K562 (cell line): Measurements from ENCODE around the gene PLCB3. TPM values are rescaled to one million over a fixed set of nuclear protein-coding genes. Genes with fewer than 3 reads are reported as not detected.
A peak's percentile ranks its signal among the peaks of the same experiment; 100 is the strongest.

Source experiments
- ATAC-seq: fragments of 200-7000 bp; cut with Tn5 transposase; 3 replicates; pipeline ENCODE4 v1.9.1; 2020; ENCODE audit warnings: moderate library complexity
- BruUV-seq: library from RNA; stranded (reverse); fragments of 400-500 nt; replicated peaks from 2 replicates; lab custom pipeline; 2021; lab: Mats Ljungman, UMichigan
- CTCF ChIA-PET: fragments of 300-600 bp; formaldehyde crosslinking; extraction: SDS; loops from one replicate; lab custom pipeline; 2021; ENCODE audit warnings: low intra/inter-chr PET ratio; lab: Yijun Ruan, JAX
- POLR2A ChIA-PET: fragments of 300-600, 350-650 bp; sonication (Branson Sonifier 250); formaldehyde crosslinking; extraction: SDS; loops from one replicate; lab custom pipeline; 2021; ENCODE audit warnings: antibody characterized with exemption, inconsistent platforms; lab: Yijun Ruan, JAX
- DNase-seq, 4 experiments: peaks; one replicate each; pipeline versions ENCODE4 v3.0.0 to v3.0.0-alpha.2; 2011 to 2018; ENCODE audit warnings: low spot score in 3 of 4, mixed read lengths in 3 of 4; ENCODE audit errors: extremely low read depth in 1 of 4
- FAIRE-seq: peaks from 2 replicates; lab custom pipeline; 2011; peaks lifted over from hg19 to GRCh38; lab: Jason Lieb, UNC
- H2AFZ ChIP-seq: 2 replicates; pipeline ENCODE4 v1.6.0; 2011; ENCODE audit warnings: low read depth, low read length, control low read depth, inconsistent platforms
- H3K27ac ChIP-seq: fragments of 200-600 bp; 3 replicates; pipeline ENCODE4 v1.8.0; 2011; ENCODE audit warnings: low read depth, mild to moderate bottlenecking, control low read depth, inconsistent platforms, low read length, moderate library complexity, mixed read lengths; ENCODE audit errors: extremely low read depth
- H3K27me3 ChIP-seq, 2 experiments: fragments of 300-600 bp in 1 of 2; 2 replicates in 1 of 2; 3 replicates in 1 of 2; pipeline versions ENCODE4 v1.6.0 to v1.8.0; 2011; ENCODE audit warnings: inconsistent platforms in 2 of 2, low read length in 2 of 2, mild to moderate bottlenecking in 1 of 2, mixed read lengths in 1 of 2, moderate library complexity in 1 of 2; ENCODE audit not compliant: control insufficient read depth in 2 of 2, insufficient read depth in 2 of 2
- H3K36me3 ChIP-seq: fragments of 300-600 bp; 3 replicates; pipeline ENCODE4 v1.8.0; 2011; ENCODE audit warnings: mild to moderate bottlenecking, low read length, inconsistent platforms; ENCODE audit not compliant: control insufficient read depth, insufficient read depth
- H3K4me1 ChIP-seq, 2 experiments: fragments of 200-600 bp in 1 of 2; replicated peaks in 1 of 2; 2 replicates in 1 of 2; 3 replicates in 1 of 2; pipeline versions ENCODE4 v1.5.1 to v1.8.0; 2011; ENCODE audit warnings: inconsistent platforms in 2 of 2, low read length in 2 of 2, mild to moderate bottlenecking in 1 of 2, mixed read lengths in 1 of 2, moderate library complexity in 1 of 2; ENCODE audit not compliant: control insufficient read depth in 2 of 2, insufficient read depth in 2 of 2
- H3K4me2 ChIP-seq: 2 replicates; pipeline ENCODE4 v1.6.1; 2011; ENCODE audit warnings: low read length, control low read depth, inconsistent platforms, mixed read lengths; ENCODE audit not compliant: insufficient read depth
- H3K4me3 ChIP-seq: fragments of 200-600 bp; sonication (generic), shearing (Covaris generic); 2 replicates; pipeline ENCODE4 v1.5.1; 2016; ENCODE audit warnings: control low read depth, inconsistent platforms
- H3K79me2 ChIP-seq: fragments of 200-600 bp; 3 replicates; pipeline ENCODE4 v1.8.0; 2011; ENCODE audit warnings: low read length, inconsistent platforms; ENCODE audit not compliant: control insufficient read depth, insufficient read depth
- H3K9ac ChIP-seq, 2 experiments: 2 replicates each; pipeline versions ENCODE4 v1.6.0 to v1.6.1; 2011; ENCODE audit warnings: low read depth in 2 of 2, low read length in 2 of 2, control low read depth in 1 of 2, inconsistent platforms in 1 of 2, mild to moderate bottlenecking in 1 of 2, mixed read lengths in 1 of 2; ENCODE audit not compliant: insufficient read depth in 1 of 2
- H3K9me1 ChIP-seq: one replicate; pipeline ENCODE4 v1.6.0; 2011; ENCODE audit warnings: inconsistent platforms, mild to moderate bottlenecking, low read length, moderate library complexity; ENCODE audit not compliant: control insufficient read depth, insufficient read depth
- H3K9me3 ChIP-seq: replicated peaks from 2 replicates; pipeline ENCODE4 v1.5.1; 2011; ENCODE audit warnings: low read depth, low read length, inconsistent platforms; ENCODE audit not compliant: control insufficient read depth, insufficient read depth
- H4K20me1 ChIP-seq: replicated peaks from 2 replicates; pipeline ENCODE4 v1.6.1; 2011; ENCODE audit warnings: low read length, inconsistent platforms, mixed read lengths; ENCODE audit not compliant: control insufficient read depth, insufficient read depth
- ATF3 ChIP-seq, 2 experiments: fragments of 450-650 bp in 1 of 2; sonication (generic) in 1 of 2; formaldehyde crosslinking in 1 of 2; IDR thresholded peaks in 1 of 2; conservative IDR thresholded peaks in 1 of 2; 2 replicates each; pipeline versions ENCODE4 v1.6.1 to v1.8.1; 2016 to 2023; ENCODE audit warnings: mild to moderate bottlenecking in 2 of 2, moderate library complexity in 2 of 2, inconsistent platforms in 1 of 2, missing genetic modification reagents in 1 of 2
- JUND ChIP-seq, 2 experiments: IDR thresholded peaks; 2 replicates in 1 of 2; 3 replicates in 1 of 2; pipeline ENCODE4 v1.6.1; 2011; ENCODE audit warnings: borderline replicate concordance in 2 of 2, low read depth in 2 of 2, low read length in 2 of 2, improper control_type of control experiment in 1 of 2, missing biosample characterization in 1 of 2, missing genetic modification characterization in 1 of 2, missing genetic modification reagents in 1 of 2
- MAFF ChIP-seq: IDR thresholded peaks from 2 replicates; pipeline ENCODE4 v1.6.1; 2012; ENCODE audit warnings: low read length, improper control_type of control experiment
- MTF1 ChIP-seq: fragments of 250-450 bp; sonication (Bioruptor Pico); IDR thresholded peaks from 2 replicates; pipeline ENCODE4 v1.9.0; 2021; ENCODE audit warnings: moderate library complexity, mild to moderate bottlenecking, inconsistent platforms, borderline replicate concordance
- NFATC3 ChIP-seq: fragments of 450-650 bp; IDR thresholded peaks from 2 replicates; pipeline ENCODE4 v1.6.1; 2017; ENCODE audit warnings: mild to moderate bottlenecking
- RB1 ChIP-seq: fragments of 450-650 bp; IDR thresholded peaks from 2 replicates; pipeline ENCODE4 v1.6.1; 2017; ENCODE audit warnings: low read depth, mild to moderate bottlenecking
- RFX5 ChIP-seq: IDR thresholded peaks from 2 replicates; pipeline ENCODE4 v1.6.1; 2011; ENCODE audit warnings: low read depth, mild to moderate bottlenecking, improper control_type of control experiment, low read length
- RNF2 ChIP-seq: sonication (generic); IDR thresholded peaks from 2 replicates; pipeline ENCODE4 v1.6.1; 2016
- STAT6 ChIP-seq: sonication (generic); formaldehyde crosslinking; IDR thresholded peaks from 2 replicates; pipeline ENCODE4 v1.8.1; 2023; ENCODE audit warnings: mild to moderate bottlenecking, missing genetic modification reagents
- SUPT5H ChIP-seq: fragments of 450-650 bp; IDR thresholded peaks from 2 replicates; pipeline ENCODE4 v1.6.1; 2016
- ZBTB11 ChIP-seq, 3 experiments: fragments of 200-800 bp in 1 of 3; fragments of 250-450 bp in 1 of 3; fragments of 450-650 bp in 1 of 3; sonication (Bioruptor Pico) in 1 of 3; sonication (Bioruptor generic) in 1 of 3; formaldehyde crosslinking in 1 of 3; IDR thresholded peaks; 2 replicates each; pipeline versions ENCODE4 v1.6.1 to v1.8.0; 2016 to 2022; ENCODE audit warnings: mild to moderate bottlenecking in 2 of 3, missing genetic modification characterization in 2 of 3, missing compliant biosample characterization in 1 of 3, moderate library complexity in 1 of 3
- ZEB2 ChIP-seq: fragments of 450-650 bp; IDR thresholded peaks from 2 replicates; pipeline ENCODE4 v1.6.1; 2016
- ZNF316 ChIP-seq: fragments of 450-650 bp; IDR thresholded peaks from 2 replicates; pipeline ENCODE4 v1.6.1; 2016
- ZNF354B ChIP-seq: fragments of 250-450 bp; sonication (Bioruptor Pico); IDR thresholded peaks from 2 replicates; pipeline ENCODE4 v1.4.0; 2020
- ZNF586 ChIP-seq: fragments of 450-650 bp; formaldehyde crosslinking; conservative IDR thresholded peaks from 2 replicates; pipeline ENCODE4 v1.4.0; 2020; ENCODE audit warnings: mild to moderate bottlenecking, moderate library complexity
- WGBS: fragments of 100-300 bp; shearing (Covaris generic); methylation state at CpG from one replicate; pipeline ENCODE4 v1.1.6; 2016; ENCODE audit warnings: low coverage, mixed read lengths; ENCODE audit not compliant: insufficient coverage; ENCODE audit errors: missing lambda C conversion rate; 5-methylcytosine and 5-hydroxymethylcytosine counted together
- in situ Hi-C: fragments of 300-500 bp; cut with MboI; formaldehyde crosslinking; loops from 4 replicates; pipeline ENCODE4 v1.15.0; 2018; ENCODE audit warnings: inconsistent platforms, mixed read lengths
- intact Hi-C: fragments of 100-400 bp; cut with micrococcal nuclease; formaldehyde crosslinking; loops from 2 replicates; pipeline ENCODE4 v1.14.2; 2022
- polyA plus RNA-seq, 8 experiments: library from polyadenylated mRNA; depleted of rRNA in 4 of 8; stranded (reverse) in 5 of 8; unstranded in 3 of 8; fragments of >200 nt; fragmentation: Nextera tagmentation in 2 of 8; fragmentation: Illumina TruSeq in 1 of 8; extraction: Ambion mirVana in 2 of 8; extraction: Trizol in 1 of 8; gene quantifications; 2 replicates each; pipeline versions ENCODE4 v1.2.1 to v1.2.3, GENCODE V29; 2011 to 2014; ENCODE audit warnings: inconsistent platforms in 1 of 8, missing spikeins in 1 of 8
- total RNA-seq, 7 experiments: library from RNA; depleted of rRNA in 6 of 7; stranded (reverse); fragments of >200 nt in 6 of 7; fragmentation: Illumina TruSeq in 2 of 7; extraction: Trizol in 2 of 7; gene quantifications; 2 replicates each; pipeline versions ENCODE4 v1.2.1 to v1.2.3, GENCODE V29; 2011 to 2021; ENCODE audit warnings: low replicate concordance in 1 of 7

The PLCB3 gene
- total and polyA plus RNA-seq, 9 of the 15 experiments (the other 6 are each of a cell fraction or from before 2014, with no cell fraction given): 0.31 to 44.8 (median 14.6) TPM

GRCh38 chr11:64253043-64253442 is 1.7 kb downstream of the PLCB3 start (continued):
- no peak for TF ChIP-seq ZBTB11 (CRISPR knock-in tag; IDR thresholded peaks at IDR 0.05)
- no peak for TF ChIP-seq SUPT5H
- 0 out of 2 replicates have a peak, but pooled peaks have one; percentile 4 for TF ChIP-seq RB1
- TF ChIP-seq ZEB2: no peak

- no peak for ATAC-seq
- Histone ChIP-seq H4K20me1 (peaks cover 7% of the 10 kb centered on the region), H3K79me2 (peaks cover 27% of the 10 kb centered on the region), H3K4me1 (peaks cover 21 to 78% of the 10 kb centered on the region in 2 experiments), H3K9ac (0 out of 4 replicates have a peak overlapping the region, but pooled peaks of 1 of the 2 experiments have one; percentile 53), H3K4me2 (no peak overlapping the region), H3K36me3 (peaks cover 47% of the 10 kb centered on the region; the same call in 2 of the 3 replicates), H3K27me3 (no peaks in the 10 kb centered on the region), H3K9me3 (no peaks in the 10 kb centered on the region), H3K9me1 (no peaks in the 10 kb centered on the region), H3K27ac (no peak overlapping the region), H3K4me3 (no peak overlapping the region), H2AFZ (no peak overlapping the region)
- ChIA-PET CTCF (no interaction called here), POLR2A (interaction anchor here (0.5 to 0.7 kb wide), 3 partner anchors 8 to 294 kb away, joined by 3 to 5 read pairs (median 4); no protein-coding TSS in a partner anchor)
- intact Hi-C loops: no loop called here
- in situ Hi-C loops: no loop called here
- no peak for FAIRE-seq
- WGBS: 88% methylated on average over 5 of the region's 5 CpGs
- no TSS peak for BruUV-seq
- no peak for DNase-seq
- TF ChIP-seq MTF1 (CRISPR knock-in tag) (no peak), RNF2 (no peak), ZNF316 (no peak), ATF3 (IDR thresholded peaks at IDR 0.05) (no peak), ATF3 (CRISPR knock-in tag; conservative IDR thresholded peaks at IDR 0.05) (no peak), NFATC3 (no peak), ZNF586 (CRISPR knock-in tag) (no peak), MAFF (no peak), RFX5 (no peak), ZNF354B (no peak), STAT6 (no peak), JUND (IDR thresholded peaks at IDR 0.05; ENCODE audit: borderline replicate concordance, low read depth, low read length) (no peak), JUND (tag; IDR thresholded peaks at IDR 0.05; ENCODE audit: borderline replicate concordance, low read depth, low read length) (no peak)
Measured at GRCh38 chr11:64253481-64253880, 2.2 kb downstream of the PLCB3 start.
